ENCODE results near the gene BCAR3.

Gene BCAR3

DNA sequence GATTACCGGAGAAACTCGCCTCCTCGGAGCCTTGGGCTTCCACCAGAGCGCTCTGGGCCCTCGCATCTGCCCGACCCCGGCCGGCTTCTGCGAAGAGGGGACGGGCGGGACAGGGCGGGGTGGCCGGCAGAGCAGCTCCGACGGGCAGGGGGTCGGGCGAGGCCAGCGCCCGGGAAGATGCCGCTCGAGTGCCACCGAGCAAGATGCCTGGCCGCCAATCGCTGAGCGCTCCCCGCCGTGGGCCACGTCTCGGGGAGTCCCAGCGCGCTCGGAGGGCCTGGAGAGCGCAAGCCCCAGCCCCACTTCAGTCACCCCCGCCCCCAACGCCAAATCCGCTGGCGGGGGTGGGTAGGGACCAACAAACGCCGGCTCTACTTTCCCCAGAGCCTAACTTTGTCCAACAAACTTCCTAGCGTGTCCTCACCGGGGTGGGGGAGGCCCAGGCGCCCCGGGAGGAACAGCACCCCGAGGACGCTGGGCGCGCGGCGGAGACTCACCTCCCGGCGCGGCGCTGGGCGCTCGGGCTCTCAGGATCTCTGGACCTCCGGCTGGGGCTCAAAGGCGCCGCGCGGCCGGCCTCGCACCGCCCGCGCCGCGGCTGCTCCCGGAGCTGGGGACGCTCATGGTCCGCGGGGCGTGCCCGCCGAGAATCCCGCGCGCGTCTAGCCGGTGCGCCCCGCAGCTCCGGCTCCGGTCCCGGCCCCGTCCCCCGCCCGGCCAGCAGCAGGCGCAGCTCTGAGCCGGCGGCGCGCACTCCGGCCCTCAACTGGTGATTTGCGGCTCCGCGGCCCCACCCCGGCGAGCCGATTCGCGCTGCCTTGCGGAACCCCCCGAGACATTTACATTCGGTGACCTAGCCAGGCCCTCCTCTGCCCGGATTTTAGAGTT lies at the start of gene BCAR3:
Gene BCAR3, minus strand, starts transcription at position 737 of the 888 bp plus-strand sequence. CDS start 6,907 bp downstream, outside the sequence.
- peak; percentile 71 for DNase-seq

DNA sequence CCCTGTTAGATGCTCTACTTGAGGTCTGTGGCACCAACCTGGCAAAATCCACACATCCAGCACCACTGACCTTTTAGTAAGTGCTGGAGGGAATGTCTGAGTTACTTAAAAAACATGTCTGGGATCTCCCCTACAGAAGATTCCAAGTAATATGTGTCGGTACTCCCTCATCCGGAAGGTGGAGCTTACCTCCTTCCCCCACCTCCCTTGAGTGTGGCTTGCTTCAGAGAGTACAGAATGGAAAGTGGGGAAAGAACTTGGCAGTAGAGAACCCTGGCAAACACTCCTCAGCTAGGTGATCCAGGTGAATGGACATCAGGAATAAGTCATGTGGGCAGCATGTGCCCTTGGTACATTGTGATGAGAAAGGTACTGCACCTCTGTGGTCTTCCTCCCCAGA lies 49.0 kb upstream of the BCAR3 start:
- no peak for DNase-seq

- DNase-seq: no peak
These were observed 48.3 kb upstream of the BCAR3 start for GRCh38 chr1:93729906-93730305.

- no peak for DNase-seq
These were observed 47.9 kb upstream of the BCAR3 start for GRCh38 chr1:93729502-93729901.

- DNase-seq: no peak
These were observed 47.0 kb upstream of the BCAR3 start for GRCh38 chr1:93728480-93729131.

GRCh38 chr1:93723733-93724270 lies 42.2 kb upstream of the BCAR3 start:
- no peak for DNase-seq

- DNase-seq: no peak
These were observed 41.5 kb upstream of the BCAR3 start for GRCh38 chr1:93723110-93723509.

DNA sequence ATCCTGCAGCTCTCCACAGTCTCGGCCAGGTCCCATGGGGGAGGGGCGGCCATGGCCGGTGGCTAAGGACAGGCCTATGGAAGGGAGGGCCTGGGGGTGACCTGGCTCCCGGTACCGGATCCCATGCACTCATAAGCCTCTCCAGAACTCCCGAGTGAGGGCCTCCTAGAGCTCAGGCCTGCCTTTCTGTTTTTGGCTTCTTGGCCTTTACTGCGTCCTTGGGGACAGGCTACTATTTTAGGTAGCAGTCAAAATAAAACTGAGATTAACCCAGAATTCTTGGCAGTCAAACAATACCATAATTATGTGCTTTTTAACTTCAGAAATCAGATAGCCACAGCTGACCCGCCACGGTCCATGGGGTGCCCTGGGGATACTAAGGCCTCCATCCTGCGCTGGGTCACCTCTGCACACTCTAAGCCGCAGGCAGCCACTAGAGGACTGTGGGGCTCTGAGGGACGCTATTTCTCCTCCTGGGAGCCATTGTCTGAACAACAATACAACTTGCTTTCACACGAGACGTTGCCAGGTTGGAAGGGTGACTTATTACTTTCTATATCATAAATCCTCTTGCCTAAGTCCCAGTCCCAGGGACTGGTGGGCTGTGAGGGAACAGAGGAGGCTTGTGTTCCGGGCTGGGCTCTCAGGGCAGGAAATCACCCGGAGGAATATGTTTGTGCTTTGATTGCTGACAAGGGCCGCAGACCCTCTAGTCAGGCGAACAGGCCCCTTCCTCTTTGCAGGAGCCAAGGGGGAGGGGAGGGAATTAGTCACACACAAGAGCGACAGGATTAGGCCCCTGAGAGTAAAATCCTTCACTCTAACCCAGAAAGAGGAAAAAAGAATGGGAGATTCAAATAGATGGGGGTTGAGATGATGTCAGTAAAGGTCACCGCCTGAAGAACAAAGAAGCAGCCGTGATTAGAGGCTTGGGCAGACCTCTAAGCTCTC lies 40.7 kb upstream of the BCAR3 start:
- no peak for DNase-seq

GRCh38 chr1:93720956-93721626 lies 39.5 kb upstream of the BCAR3 start:
- no peak for DNase-seq

- DNase-seq: no peak
These were observed 36.0 kb upstream of the BCAR3 start for GRCh38 chr1:93717640-93718039.

- peak; percentile 49 for DNase-seq
These were observed 35.3 kb upstream of the BCAR3 start for GRCh38 chr1:93716941-93717368.

GRCh38 chr1:93716163-93716562 lies 34.5 kb upstream of the BCAR3 start:
- DNase-seq: no peak

DNA sequence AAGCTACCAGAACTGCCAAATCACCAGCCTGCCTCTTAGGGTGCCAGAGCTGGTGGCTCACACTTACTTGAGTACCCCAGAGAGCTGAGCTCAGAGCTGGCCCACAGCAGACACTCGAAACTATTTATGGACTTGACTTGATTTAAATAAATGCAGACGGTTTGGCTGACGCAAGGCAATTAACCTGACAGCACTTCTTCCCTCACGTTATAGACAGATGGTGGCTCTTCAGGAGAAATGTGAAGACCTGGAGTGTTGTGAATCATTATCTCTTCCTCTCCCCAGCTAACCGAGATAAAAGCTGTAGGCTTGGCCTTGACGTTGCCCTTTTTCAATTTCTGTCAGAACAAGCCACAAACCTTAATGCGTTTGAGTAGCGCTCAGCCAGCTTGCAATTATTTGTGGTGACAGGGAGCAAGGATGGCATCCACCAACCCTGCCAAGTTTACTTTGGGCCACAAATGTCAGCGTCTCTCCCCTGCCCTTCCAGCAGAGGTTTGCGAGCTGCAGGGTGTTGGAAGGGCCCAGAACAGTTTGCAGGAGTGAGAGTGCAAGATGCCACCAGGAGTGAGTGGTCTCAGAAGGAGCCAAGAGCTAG lies 34.0 kb upstream of the BCAR3 start:
- DNase-seq: peak; percentile 73

DNA sequence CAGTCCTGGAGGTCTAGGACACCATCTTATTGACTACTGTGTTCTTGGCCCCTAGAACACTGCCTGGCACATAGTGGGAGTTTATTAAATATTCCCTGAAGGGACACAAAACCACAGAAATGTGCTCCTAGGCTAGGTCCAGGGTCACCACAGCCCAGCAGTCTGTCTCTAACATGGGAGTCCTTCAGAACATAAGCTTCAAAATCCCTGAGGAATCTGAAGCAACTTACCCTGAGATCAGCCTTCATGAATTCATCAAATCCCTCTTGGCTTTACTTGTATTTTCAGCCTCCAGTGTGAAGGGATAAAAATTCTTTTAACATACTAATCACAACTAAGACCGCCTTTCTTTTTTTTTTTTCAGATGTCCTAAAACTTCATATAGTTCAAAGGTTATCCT lies 32.7 kb upstream of the BCAR3 start:
- DNase-seq: no peak

GRCh38 chr1:93713341-93713740 lies 31.7 kb upstream of the BCAR3 start:
- DNase-seq: no peak

DNA sequence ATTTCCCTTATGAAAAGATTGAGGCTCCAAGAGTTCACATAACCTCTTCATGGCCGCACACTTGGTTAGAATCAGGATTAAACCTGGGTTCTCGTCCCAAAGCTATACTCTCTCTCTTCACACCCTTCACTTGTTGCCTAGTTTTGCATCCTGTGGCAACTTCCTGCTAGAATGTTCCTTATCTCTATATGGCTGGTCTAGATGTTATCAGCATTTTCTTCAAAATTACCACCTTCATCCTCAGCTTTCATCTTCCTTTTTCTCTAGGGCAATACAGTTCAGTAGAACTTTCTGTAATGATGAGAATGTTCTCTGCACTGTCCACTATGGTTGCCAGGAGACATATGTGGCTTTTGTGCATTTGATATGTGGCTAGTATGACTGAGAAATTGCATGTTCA lies 31.1 kb upstream of the BCAR3 start:
- DNase-seq: no peak

GRCh38 chr1:93710499-93711453 lies 29.1 kb upstream of the BCAR3 start:
- no peak for DNase-seq

DNA sequence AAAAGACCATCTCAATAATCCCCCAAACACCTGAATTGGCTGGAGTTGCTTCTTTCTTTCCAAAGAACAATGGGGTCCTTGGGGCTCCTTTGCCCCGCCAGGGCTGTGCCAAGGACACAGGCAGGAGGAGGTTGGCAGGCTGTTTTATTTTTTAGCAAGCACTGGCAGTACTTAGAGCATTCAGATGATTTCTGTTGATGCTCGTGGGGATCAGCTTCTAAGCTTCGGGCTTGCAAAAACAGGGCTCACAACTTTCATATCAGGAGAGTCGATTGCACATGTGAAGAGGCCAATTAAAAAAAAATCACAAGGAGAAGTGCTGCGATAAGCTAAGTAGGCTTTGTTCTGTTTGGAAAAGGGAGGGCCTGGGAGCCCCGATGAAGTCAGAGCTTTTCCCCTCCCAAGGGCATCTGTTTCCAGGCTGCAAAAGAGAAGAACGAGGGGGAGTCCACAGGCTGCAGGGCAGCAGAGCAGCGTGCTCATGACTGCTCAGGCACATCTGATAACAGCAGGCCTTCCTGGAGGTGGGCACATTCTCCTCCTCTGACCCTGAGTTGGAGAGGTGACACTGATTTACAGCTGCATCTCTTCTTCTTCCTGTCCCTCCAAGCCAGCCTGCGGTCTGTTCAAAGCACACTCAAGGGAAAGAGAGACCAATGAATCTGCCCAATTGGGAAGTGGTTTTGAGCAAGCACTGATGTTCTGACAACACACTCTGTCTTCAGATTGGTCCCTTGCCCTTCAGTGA lies 27.3 kb upstream of the BCAR3 start:
- DNase-seq: no peak

DNA sequence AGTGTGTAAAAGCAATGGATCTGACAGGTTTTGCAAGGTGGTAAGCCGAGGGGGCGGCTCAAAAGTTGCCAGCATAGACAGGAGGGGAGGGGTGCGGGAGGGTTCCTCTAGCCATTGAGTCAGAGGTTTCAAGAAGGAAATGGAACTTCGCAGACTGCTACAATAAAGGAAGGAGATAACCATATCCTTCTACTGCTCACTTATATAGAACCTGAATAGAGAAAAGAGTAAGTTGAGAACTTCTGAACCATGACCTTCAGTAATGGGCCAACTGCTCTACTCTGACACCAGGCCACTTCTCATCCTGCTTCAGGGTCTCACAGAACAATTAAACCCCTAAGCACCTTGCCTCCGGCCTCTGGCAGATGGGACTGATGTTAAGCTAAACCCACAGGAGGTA lies 26.3 kb upstream of the BCAR3 start:
- DNase-seq: no peak

All from fibroblast of skin of right quadriceps (primary cell).